HT1080 (cell line): ENCODE data around the gene SPPL3. TPM values are rescaled to one million over a fixed set of nuclear protein-coding genes. Genes with fewer than 3 reads are reported as not detected.
A peak's percentile ranks its signal among the peaks of the same experiment; 100 is the strongest.

ENCODE experiments used
- DNase-seq: peaks from one replicate; pipeline ENCODE4 v3.0.0-alpha.2; 2015; ENCODE audit warnings: low read depth
- total RNA-seq: library from RNA; depleted of rRNA; stranded (reverse); fragments of >200 nt; shearing (Covaris generic); gene quantifications from 2 replicates; pipeline ENCODE4 v1.2.3, GENCODE V29; 2014

Gene SPPL3
- total RNA-seq, 1 experiment from 2014 or later: 17.0 TPM

DNA sequence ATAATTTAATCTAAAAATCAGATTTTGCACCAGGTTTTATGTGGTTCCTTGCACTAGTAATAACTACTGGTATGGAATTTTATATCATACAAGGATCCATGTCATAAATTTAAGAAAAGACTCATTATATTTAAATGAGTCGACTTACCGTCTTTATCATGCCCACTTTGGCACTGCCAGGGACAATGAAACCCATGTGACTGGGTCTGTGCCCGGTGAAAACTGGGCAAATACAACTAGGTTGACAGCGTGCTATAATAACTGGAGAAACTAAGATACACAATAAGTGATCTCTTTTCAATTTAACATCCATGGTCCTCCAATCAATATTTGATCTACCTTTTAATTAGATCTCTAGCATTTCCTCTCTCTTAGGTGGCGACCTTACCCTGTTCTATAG lies 114.0 kb downstream of the SPPL3 start:
- no peak for DNase-seq

DNA sequence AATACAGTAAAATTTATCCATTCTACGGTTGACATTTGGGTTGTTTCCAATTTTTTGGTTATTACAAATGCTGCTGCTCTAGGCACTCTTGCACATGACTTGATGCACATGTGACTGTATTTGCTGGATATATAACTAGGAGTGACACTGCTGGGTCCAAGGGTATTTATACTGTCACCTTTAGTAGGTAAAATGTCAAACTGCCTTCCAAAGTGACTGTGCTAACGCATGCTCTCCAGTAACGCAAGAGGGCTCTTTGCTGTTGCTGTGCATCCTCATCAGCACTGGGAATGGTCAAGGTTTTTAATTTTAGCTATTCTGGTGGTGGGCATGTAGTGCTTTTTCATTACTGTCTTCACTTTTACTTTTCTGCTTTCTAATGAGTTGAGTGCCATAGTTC lies 116.3 kb downstream of the SPPL3 start:
- no peak for DNase-seq

DNA sequence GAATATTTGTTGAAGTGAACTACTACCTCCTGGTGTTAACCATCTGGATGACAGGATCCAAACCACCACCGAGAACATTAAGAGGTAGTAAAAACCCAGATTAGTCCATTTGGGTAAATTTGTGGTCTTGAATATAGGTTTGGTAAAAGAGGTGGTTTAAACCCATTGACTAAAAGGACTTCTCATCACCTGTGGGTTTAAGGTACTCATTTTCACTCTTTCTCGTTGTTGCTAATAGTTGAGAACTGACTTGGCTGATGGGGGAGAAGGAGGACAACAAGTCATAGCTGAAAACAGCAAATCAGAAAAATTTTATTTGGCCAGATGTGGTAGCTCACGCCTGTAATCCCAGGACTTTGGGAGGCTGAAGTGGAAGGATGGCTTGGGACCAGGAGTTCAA lies 119.4 kb downstream of the SPPL3 start:
- no peak for DNase-seq

DNA sequence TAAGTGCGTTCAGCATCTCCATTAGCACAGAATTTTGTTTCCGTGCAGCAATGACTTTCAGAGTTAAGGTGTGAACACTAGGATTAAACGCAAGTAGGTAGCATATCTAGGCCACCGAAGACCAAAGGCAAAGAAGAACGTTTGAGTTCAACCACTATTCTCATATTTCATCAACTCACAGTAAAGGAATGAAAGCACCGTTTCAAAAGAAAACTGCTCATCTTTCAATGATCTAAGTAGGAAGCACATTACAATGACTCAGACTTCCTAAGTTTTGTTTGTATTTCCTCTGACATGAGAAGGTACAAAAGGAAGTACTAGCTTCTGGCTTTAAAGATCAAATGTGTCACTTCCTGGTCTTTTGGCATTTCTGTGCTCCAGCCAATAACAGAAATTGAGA lies 121.0 kb downstream of the SPPL3 start:
- DNase-seq: peak; percentile 91

DNA sequence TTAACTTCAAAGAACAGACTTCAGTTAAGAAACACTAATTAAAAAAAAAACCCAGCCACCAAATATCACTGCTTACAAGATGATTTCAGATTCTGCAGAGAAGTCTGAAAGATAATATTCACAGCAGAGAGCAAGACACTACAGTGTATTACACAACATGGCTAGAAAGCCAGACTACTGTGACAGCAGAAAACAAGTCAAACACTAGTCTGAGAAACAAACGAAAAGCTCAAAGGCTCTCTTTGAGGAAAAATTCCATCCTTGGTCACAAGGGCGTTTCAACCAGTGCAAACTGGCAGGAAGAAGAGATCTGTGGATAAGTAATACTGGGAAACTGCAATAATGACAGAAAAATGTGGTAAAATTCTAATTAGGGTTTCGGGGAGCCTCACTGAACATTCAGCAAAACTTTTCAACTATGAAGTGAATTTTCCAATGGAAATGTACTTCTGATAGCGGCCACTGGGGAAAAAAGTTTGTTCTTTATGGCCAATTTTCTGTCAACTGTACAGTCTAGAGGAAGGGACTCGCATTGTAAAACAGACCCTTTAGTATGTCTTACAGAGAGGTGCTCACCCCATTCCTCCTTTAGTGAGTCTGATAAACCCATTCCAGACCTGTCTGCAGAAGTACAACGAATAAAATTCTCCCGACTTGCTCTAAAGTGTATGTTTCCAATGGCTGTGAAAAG lies 128.2 kb downstream of the SPPL3 start:
- no peak for DNase-seq

DNA sequence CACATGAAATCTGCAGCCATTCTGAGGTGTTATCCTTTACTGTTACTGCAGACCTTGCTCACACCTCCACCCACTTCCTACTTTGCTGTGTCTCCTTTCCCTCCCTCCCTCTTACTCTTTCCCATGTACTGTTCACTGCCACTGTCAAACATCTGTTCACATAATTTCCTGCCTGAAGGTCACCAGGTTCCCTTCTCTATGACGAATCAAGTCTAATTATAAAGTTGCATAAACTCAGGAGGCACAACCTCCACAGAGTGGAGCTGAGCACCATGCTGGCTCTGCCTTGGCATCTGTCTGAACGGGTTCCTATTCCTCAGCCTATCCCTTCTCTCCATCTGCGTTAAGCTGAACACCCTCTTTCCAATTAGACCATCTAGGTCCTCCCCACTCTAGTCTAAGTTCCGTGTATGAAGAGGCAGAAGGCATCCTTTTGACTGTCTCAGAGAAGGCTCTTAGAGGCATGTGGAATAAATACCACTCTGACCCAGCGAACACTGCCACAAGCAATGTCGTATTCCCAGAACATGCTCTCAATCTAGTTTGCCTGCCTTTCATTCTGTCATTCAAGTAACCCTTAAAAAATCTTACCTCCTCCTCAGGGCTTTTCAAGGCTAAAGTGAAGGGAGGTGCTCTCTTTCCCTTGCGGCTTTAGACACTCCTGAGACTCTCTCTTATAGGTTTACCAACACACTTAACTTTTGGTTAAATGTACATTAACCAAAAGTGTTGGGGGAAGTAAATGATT lies 129.8 kb downstream of the SPPL3 start:
- no peak for DNase-seq

DNA sequence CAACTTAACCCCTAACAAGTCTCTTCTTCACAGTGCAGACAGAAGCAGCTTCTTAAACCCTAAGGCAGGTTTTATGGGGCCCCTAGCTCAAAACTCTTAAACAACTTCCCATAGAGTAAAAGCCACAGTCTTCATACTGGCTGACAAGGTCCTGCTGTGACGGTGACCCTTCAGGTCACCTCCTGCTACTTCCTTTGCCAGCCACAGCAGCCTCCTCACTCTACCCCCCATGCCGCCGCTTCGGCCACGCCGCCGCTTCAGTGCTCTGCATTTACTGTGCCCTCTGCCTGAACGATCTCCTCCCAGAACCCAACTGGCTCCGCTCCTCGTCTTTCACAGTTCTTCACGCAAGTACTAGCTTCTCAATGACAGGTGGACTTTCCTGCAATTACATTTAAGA lies 133.1 kb downstream of the SPPL3 start:
- no peak for DNase-seq

DNA sequence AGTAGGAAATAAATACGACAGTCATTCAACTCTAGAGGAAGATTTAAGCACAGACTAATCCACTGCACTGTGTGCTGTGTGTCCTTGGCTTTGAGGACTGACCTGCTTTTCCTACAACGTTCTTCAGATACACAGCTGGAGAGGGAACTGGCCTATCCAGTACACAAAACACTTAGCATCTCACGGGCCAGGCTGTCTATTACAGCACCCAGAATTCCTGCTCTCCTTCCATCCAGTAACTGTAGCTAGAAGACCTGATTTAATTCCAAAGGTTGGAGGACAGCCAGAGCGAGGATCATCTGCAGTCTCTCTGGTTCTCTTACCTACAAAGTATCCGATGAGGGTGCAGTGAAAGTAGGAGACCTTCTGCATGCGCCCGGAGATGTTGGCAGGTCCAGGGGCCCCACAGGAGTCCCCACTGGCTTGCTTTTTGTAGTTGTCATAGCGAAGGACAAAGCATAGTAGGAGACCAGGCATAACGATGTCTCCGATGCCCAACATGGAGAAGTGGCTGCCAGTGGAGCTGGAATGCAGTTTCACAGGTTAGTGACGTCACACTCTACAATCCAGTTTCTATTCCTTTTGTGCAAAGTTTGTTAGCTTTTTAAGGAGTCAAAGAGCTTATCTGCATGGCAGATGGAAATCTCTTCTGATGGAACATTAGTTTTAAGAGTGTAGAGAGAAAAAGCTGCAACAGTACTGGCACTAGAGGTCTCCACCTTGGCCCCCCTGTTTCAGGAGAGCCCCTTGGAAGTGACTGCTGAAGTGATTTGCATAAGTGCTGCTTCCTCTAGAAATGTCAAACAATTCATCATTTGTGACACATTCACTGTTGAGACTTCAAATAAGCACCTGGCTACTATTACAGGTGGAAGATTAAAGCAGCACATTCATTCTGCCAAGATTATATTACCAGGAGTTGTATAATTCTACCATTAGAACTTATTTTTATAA lies 136.8 kb downstream of the SPPL3 start:
- no peak for DNase-seq

DNA sequence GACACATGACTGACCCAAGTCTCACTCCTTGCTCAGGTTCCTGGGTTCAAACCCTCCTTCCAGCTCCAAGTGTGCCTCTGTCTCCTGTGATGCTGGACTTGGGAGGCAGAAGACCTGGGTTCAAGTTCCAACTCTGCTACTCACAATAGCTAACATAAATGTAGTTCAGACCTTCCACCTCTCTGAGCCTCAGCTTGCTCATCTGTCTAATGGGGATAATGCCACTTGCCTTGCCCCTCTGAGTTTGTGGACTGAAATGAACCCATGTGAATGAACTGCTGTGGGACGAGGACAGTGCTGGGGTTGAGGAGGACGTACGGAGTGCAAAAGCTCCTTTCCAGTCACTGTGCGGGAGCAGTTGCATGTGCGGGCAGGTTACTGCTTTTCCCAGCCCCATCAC lies 137.6 kb downstream of the SPPL3 start:
- no peak for DNase-seq

DNA sequence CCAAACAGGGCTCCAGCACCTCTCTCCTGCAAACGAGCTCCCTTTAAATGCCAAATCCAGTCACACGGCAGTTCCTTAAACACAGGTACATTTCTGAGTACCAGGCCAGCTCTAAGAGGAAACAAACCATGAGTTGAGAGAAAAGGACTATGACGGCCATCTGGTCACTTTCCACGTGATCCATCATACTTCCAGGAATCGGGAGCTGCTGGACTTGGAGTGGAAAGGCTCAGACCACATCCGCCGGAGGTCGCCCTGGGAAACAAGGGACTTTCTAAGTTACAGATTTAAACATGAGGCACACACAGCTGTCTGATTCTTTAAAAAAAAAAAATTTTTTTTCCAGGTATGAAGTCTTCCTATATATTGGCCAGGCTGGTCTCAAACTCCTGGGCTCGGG lies 139.3 kb downstream of the SPPL3 start:
- no peak for DNase-seq

DNA sequence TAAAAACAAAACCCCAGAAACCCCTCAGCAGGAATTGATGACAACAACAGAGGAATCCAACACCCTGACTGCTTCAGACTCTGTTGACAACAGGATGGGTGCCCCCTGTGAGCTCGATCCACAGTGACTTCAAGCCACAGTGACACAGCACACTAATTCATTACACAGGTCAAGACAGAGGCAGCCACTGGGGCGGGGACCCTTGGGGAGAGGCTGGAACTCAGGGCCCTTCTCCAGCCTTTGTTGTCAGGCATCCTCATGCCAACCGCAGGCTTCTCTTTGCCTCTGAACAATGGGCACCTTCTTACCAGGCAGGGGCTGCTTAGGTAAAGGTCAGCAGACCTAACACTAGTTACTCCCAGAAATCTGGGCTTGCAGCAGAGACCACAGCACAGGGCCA lies 140.9 kb downstream of the SPPL3 start:
- no peak for DNase-seq

DNA sequence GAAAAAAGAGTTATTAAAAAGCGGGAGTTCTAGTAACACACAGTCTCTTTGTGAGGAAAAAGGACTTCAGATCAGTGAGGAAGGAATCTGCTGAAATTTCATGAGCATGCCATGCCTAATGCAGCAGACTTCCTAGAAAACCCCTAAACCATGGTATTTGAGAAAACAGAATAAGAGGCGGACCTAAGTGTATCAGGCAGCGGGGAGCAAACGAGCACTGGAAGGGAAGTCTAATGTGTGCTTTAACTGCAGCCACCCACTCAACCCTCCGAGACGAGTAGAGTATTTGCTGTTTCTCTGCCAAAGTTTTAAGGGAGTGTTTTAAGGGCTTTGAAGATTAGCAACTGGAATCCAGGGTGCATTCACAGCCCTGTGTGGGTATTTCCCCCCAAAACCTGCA lies 142.1 kb downstream of the SPPL3 start:
- no peak for DNase-seq

DNA sequence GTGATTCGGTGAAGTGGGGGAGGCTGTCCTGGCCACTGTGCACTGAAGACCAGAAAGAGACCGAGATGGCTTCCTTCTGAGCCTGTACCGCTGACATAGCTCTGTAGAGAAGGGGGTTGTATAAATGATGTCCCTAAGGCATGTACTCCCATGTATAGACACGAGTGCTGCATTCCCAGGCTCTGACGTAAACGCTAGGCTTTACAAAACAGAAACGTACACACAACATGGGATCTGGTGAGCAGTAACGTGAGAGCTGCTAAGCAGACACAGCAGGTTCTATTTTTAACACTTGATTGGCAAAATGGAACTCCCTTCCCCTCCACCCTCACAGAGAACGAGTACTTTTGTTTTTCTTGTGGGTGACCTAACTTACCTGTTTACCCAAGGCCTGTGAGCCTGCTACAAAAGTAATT lies 142.6 kb downstream of the SPPL3 start:
- DNase-seq: no peak

DNA sequence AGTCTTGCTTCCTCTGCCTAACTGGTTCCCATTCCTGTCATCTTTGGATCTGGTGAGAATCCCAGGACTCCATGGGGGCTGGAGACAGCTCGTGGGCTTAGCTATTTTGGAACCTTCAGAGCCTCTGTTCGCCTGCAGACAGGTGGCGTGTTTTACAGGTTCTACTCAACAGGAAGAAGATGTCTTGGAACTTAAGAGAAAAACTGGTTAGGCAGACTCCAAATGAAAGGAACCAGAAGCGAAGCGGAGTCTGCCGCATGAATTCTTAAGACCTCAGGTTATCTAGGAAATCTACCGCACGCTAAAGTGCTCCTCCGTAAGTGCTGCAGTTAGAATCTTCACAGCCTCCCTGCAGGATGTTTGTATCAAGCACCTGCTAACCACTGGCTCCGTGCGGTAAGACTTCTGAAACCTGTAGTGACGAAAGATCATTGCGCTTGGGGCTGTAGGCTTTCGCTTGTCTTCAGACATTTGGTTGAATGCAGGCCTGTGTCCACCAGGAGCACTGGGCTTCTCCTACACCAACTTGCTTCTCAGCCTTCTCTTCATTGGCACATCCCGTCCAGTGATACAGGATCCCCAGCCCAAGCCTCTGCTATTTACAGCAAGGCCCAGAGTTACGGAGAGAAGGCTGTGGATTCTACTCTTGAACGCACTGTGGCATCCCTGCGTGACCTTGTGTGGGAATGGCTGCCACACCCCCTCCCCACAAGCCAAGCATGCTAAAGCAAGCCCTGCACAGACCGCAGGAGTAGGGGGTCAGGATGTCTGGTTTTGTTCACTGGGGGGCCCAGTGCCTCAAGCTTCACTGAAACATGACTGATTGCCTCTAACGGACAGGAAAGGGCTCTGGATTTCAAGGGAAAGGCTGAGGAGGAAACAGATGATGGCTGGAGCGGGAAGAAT lies 143.6 kb downstream of the SPPL3 start:
- no peak for DNase-seq

DNA sequence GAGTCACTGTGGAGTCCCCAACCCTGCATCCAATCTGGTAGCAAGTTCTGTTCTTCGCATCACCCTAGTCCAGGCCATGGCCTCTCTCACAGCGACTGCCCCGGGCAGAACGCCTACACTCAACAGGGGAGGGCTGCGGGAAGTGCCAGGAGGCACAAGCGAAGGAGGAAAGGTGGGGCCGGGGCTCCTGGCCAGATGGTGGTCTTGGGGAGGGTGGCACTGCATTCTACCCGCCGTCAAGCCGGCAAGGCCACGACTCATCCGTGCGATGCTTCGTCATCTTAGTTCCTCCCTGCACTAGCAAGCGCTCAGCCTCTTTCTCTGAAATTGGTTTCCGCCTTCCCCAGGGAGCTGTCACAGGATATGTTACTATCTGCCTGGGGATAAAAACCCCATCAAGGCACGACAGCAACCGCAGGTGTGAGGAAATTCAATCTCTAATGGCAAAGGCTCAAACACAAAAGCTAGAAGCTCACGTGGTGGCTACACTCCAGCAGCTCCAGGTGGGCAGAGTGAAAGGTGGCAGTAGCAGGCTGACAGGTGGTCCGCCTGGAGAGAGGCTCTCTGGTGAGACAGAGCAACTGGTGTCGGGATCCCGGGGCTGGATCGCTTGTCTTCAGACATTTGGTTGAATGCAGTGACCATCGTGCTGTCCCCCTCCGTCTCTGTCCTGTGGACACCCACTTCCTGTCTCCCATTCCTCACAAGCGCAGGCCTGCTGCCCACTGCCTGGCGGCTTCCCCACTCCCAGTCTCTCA lies 144.4 kb downstream of the SPPL3 start:
- DNase-seq: no peak

DNA sequence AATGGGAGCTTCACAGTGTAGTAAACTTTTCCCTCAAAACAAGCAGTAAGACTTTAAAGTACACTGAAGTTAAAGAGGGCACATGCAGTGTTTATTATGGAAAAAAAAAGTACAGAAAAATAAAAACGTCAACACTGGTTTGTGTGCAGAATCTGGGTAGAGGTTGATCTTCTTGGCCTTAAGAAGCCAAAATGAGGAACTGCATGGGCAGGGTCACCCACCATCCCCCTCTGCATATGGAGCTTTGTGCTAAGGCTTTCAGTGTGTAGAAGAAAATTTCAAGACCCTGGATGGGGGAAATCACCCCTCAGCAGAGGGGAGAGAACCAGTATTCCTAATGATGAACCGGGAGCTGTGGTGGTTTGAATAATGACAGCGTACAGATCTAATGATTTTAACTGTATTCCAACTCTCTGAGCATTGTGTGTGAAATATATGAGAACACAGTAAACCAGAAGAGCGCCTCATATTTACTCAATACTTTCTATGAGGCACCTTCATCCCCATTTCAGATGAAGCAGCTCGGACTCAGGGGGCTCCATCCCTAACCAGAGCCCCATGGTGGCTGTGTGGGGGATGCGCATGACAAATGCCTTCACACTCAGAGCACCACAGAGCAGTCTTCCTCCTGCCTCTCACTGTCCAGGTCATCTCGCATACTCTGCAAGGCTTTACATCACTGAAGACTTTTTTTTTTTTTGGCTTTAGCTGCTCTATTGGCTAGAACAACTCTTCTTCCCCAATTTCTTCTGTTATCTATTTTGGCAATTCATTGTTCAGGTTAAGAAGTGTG lies 145.2 kb downstream of the SPPL3 start:
- no peak for DNase-seq

DNA sequence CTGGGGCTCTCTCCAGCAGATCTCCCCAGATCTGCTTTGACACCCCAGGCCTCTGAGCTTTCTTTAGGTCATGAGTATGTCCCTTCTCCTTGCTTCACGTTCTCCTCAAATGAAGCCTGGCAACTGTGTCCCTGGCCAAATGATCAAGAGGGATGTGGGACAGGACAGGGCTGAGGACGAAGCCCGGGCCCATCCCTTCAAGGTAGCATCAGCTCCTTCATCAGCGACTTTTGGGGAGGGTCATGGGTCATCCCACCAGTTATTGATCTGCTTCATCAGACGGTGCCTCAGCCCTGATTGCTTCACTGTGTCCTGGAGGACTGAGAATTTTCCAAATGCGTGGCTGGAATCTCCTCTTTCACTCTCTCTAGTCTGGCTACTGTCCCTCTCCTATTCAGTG lies 146.2 kb downstream of the SPPL3 start:
- DNase-seq: no peak

DNA sequence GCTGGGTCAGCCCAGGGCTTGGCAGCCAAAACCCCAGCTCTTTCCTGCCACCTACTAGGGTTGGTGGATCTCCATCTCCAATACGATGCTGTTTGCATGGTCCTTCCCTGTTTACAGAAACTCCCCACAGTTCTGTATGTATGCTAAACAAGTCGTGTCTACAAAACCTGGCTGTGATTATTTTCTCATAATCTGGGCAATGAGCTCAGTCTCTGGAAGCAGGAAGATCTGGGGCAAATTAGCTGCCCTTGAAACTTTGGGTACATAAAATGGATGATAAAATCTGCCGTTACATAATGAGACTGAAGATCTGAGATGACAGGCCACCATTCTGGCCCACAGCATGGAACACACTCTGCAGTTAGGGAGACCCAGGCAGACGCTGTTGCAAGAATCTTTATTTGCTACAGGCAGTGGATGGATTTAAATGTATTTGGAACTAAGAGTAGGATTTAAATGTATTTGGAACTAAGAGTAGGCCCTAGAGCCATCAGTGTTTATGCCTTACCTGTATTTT lies 146.9 kb downstream of the SPPL3 start:
- DNase-seq: no peak

DNA sequence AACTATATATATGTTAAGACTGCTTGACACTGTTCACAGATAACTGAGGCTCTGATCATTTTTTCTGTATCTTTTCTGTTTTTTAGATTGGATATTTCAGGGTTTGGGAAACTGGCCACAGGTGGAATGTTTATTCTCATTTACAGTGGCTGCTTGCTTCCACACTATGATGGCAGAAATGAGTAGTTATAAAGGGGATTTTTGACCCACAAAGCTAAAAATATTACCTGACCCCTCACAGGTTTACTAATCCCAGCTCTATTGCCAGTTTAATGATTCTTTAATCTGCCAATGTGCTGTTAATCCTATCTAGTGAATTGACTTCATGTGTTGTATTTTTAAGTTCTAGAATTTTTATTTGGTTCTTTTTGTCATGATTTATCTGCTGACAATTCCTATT lies 148.9 kb downstream of the SPPL3 start:
- DNase-seq: no peak
